ENCODE data around the gene FAM114A2. TPM values are rescaled to one million over a fixed set of nuclear protein-coding genes. Genes with fewer than 3 reads are reported as not detected.
A peak's percentile ranks its signal among the peaks of the same experiment; 100 is the strongest.

FAM114A2 gene
- total and polyA plus RNA-seq, 8 donors = 4.9 to 25.9 (median 11.2) TPM

DNA sequence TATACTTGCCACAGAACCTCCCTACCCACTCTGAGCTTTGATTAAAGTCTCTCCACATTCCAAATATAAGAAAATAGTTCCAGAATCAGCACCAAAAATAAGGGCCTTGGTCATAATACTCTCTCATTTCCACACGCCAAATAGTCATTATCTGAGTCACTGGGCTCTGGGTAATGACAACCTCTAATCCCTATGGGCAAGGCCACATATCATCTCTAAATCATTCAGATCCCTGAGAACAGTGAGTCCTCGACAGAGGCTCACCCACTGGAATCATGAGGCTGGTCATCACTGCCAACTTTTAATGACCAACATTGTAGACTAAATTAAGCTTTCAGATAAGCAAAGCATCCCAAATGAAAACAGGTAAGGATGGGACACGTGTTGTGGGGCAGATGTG lies 28.1 kb downstream of the FAM114A2 start:
- intact Hi-C loops (cut with DNase I; ENCODE audit: low total_unique reads) = no loop called here
- H3K9me3 ChIP-seq = no peaks in the 10 kb centered on the region
- WGBS, 5 donors = 40 to 67% (median 42%) methylated on average over 3 of the region's 3 CpGs

DNA sequence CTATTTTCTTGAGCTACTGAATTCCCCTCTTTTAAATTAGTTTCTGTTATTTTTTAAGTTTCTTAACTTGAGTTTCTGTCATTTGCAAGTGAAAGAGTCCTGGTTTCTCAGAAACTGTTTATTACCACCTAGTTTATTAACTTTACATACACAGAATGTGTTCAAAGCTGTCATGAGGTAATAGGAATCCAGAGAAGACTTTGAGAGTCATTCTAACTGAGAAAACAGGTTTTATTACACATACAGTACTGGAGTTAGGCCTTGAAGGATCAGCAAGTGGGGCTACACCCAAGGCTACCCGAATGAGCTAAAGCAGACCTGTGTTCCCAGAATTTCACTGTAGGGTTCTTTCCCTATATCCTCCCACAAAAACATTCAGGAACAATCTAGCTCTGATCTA lies 33.1 kb downstream of the FAM114A2 start:
- 80 to 100% (median 96%) methylated on average over 1 of the region's 1 CpG for WGBS, 5 donors
- no peak overlapping the region for H3K27ac ChIP-seq
- no peak overlapping the region for H3K4me3 ChIP-seq
- intact Hi-C loops (cut with DNase I; ENCODE audit: low total_unique reads) = no loop called here
- no peaks in the 10 kb centered on the region for H3K9me3 ChIP-seq
- H3K4me1 ChIP-seq = no peaks in the 10 kb centered on the region
- TF ChIP-seq POLR2AphosphoS5 (IDR thresholded peaks at IDR 0.05) (no peak), POLR2A (IDR thresholded peaks at IDR 0.05) (no peak), EP300 (IDR thresholded peaks at IDR 0.05) (no peak)
- TF ChIP-seq, protein P1, sequence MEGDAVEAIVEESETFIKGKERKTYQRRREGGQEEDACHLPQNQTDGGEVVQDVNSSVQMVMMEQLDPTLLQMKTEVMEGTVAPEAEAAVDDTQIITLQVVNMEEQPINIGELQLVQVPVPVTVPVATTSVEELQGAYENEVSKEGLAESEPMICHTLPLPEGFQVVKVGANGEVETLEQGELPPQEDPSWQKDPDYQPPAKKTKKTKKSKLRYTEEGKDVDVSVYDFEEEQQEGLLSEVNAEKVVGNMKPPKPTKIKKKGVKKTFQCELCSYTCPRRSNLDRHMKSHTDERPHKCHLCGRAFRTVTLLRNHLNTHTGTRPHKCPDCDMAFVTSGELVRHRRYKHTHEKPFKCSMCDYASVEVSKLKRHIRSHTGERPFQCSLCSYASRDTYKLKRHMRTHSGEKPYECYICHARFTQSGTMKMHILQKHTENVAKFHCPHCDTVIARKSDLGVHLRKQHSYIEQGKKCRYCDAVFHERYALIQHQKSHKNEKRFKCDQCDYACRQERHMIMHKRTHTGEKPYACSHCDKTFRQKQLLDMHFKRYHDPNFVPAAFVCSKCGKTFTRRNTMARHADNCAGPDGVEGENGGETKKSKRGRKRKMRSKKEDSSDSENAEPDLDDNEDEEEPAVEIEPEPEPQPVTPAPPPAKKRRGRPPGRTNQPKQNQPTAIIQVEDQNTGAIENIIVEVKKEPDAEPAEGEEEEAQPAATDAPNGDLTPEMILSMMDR (IDR thresholded peaks at IDR 0.05) = no peak
- peaks cover 5 to 39% (median 29%) of the 10 kb centered on the region in 4 donors for H3K36me3 ChIP-seq
- DNase-seq = no peak
- H3K27me3 ChIP-seq = no peaks in the 10 kb centered on the region

More for the DNA sequence above, 28.1 kb downstream of the FAM114A2 start:
- Histone ChIP-seq H3K27ac (no peak overlapping the region), H3K27me3 (no peaks in the 10 kb centered on the region), H3K36me3 (peaks cover 4 to 48% (median 39%) of the 10 kb centered on the region in 4 donors), H3K4me3 (no peak overlapping the region), H3K4me1 (no peaks in the 10 kb centered on the region)
- TF ChIP-seq, protein P1 (IDR thresholded peaks at IDR 0.05) = no peak
- TF ChIP-seq EP300 (IDR thresholded peaks at IDR 0.05) = no peak
- TF ChIP-seq POLR2AphosphoS5 (IDR thresholded peaks at IDR 0.05) = no peak
- TF ChIP-seq POLR2A (IDR thresholded peaks at IDR 0.05) = no peak
- DNase-seq = no peak

DNA sequence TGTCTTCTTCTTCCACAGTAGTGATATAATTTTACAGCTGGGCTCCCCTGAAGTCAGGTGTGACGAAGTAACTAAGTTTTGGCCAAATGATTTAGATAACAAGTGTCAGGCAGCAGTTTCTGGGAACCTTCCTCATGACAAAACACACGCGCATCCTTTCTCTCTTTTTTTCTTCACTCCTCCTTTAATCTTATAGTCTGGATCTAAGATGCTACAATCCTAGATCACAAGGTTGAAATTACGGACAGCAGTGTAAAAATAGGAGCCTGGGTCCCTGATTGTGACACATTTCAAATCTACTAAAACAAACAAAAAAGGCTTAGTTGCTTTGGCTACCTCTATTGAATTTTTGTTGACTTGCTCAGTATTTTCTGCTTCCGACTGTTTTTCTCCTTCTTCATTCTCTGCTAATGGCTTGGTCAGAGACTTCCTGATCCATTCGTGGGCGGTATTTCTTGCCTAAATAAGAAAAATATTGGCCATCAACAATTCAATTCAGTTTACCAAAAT lies 36.1 kb downstream of the FAM114A2 start:
- TF ChIP-seq POLR2AphosphoS5 (IDR thresholded peaks at IDR 0.05) (no peak), POLR2A (IDR thresholded peaks at IDR 0.05) (no peak), EP300 (IDR thresholded peaks at IDR 0.05) (no peak)
- TF ChIP-seq, protein P1 (IDR thresholded peaks at IDR 0.05) = no peak
- DNase-seq = no peak
- Histone ChIP-seq H3K4me1 (no peaks in the 10 kb centered on the region), H3K27ac (peak overlapping the region in 4 of 5 donors; percentile 35 to 71 (median 60)), H3K36me3 (peaks cover 5 to 53% (median 45%) of the 10 kb centered on the region in 4 donors), H3K9me3 (no peaks in the 10 kb centered on the region), H3K4me3 (no peak overlapping the region), H3K27me3 (no peaks in the 10 kb centered on the region)
- intact Hi-C loops (cut with DNase I; ENCODE audit: low total_unique reads) = no loop called here
- 71 to 78% (median 77%) methylated on average over 7 of the region's 7 CpGs for WGBS, 5 donors

DNA sequence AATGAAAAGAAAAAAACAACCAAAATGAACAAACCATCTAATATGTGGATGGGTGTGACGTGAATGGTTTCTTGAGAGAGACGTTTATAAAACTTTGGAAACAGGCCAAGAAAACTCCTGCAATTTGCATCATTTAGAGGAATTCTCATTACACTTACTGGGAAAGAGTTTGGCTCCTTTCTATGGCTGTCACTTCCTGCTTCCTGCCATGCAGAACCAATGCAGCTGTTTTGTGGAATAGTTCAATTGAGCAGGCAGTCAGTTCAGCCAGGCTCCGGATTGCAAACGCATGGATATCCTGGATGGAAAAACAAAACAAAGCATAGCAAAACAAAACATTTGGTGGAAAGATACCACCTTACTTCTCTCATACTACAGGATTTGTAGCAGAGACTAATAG lies 36.6 kb downstream of the FAM114A2 start:
- peak in 1 of 2 donors; percentile 73 for DNase-seq
- H3K27me3 ChIP-seq = no peaks in the 10 kb centered on the region
- peak overlapping the region in 4 of 5 donors; percentile 35 to 71 (median 60) for H3K27ac ChIP-seq
- TF ChIP-seq POLR2AphosphoS5 (IDR thresholded peaks at IDR 0.05) (peak; percentile 54 to 69 (median 58)), POLR2A (IDR thresholded peaks at IDR 0.05) (no peak)
- peaks cover 5 to 58% (median 50%) of the 10 kb centered on the region in 4 donors for H3K36me3 ChIP-seq
- no peaks in the 10 kb centered on the region for H3K4me1 ChIP-seq
- 55 to 67% (median 61%) methylated on average over 4 of the region's 4 CpGs for WGBS, 5 donors
- no peak overlapping the region for H3K4me3 ChIP-seq
- intact Hi-C loops (cut with DNase I; ENCODE audit: low total_unique reads) = no loop called here
- no peaks in the 10 kb centered on the region for H3K9me3 ChIP-seq

DNA sequence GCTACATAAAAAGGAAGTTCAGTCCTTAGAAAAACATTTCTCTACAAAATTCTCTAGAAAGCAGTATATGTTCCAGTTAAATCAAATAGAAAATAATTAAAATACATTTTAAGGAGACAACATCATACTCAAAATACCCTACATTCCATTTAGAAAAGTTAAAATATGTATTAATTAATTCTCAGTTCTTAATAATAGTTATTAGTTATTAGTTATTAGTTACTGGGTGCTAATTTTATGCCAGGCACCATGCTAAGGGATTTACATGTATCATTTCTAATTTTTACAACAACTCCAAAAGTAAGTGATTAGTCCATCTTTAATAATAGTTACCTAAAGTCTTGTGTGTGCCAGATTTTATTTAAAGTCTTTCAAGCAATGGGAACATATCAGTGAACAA lies 38.0 kb downstream of the FAM114A2 start:
- Histone ChIP-seq H3K36me3 (peaks cover 5 to 70% (median 63%) of the 10 kb centered on the region in 4 donors), H3K9me3 (no peaks in the 10 kb centered on the region), H3K27ac (peak overlapping the region in 1 of 5 donors; percentile 71), H3K27me3 (no peaks in the 10 kb centered on the region), H3K4me3 (no peak overlapping the region), H3K4me1 (no peaks in the 10 kb centered on the region)
- intact Hi-C loops (cut with DNase I; ENCODE audit: low total_unique reads) = no loop called here
- DNase-seq = no peak
- no peak for TF ChIP-seq POLR2A (IDR thresholded peaks at IDR 0.05)
- TF ChIP-seq, protein P1 (IDR thresholded peaks at IDR 0.05) = no peak
- no peak for TF ChIP-seq POLR2AphosphoS5 (IDR thresholded peaks at IDR 0.05)
- no peak for TF ChIP-seq EP300 (IDR thresholded peaks at IDR 0.05)

Data from stomach (tissue), 9 donors.